GM23248 (cell line): Measurements from ENCODE around the gene GPR65. TPM values are rescaled to one million over a fixed set of nuclear protein-coding genes. Genes with fewer than 3 reads are reported as not detected.
"Not testable (repeated sequence)": the region's sequence is repeated elsewhere in the genome, so short reads cannot be mapped to it uniquely, and the experiment has no call there.

ENCODE experiments used
- DNase-seq: peaks from one replicate; pipeline ENCODE4 v3.0.0-alpha.2; 2015
- H2AFZ ChIP-seq: fragments of 200-600 bp; sonication (generic); 2 replicates; pipeline ENCODE4 v1.6.1; 2016; ENCODE audit warnings: antibody characterized with exemption
- H3F3A ChIP-seq: fragments of 200-600 bp; sonication (generic); 2 replicates; pipeline ENCODE4 v1.6.1; 2016; ENCODE audit warnings: mild to moderate bottlenecking, antibody characterized with exemption, mixed run types; ENCODE audit not compliant: insufficient read depth
- H3K27ac ChIP-seq: fragments of 200-600 bp; sonication (generic); 2 replicates; pipeline ENCODE4 v1.5.1; 2016; ENCODE audit warnings: mild to moderate bottlenecking
- H3K27me3 ChIP-seq: fragments of 200-600 bp; sonication (generic); replicated peaks from 2 replicates; pipeline ENCODE4 v1.6.1; 2016; ENCODE audit warnings: mild to moderate bottlenecking; ENCODE audit not compliant: insufficient read depth
- H3K36me3 ChIP-seq: fragments of 200-600 bp; sonication (generic); 2 replicates; pipeline ENCODE4 v1.6.1; 2016; ENCODE audit warnings: low read depth, mild to moderate bottlenecking
- H3K4me1 ChIP-seq: fragments of 200-600 bp; sonication (generic); 2 replicates; pipeline ENCODE4 v1.6.1; 2016; ENCODE audit warnings: mild to moderate bottlenecking; ENCODE audit not compliant: insufficient read depth
- H3K4me2 ChIP-seq: fragments of 200-600 bp; sonication (generic); one replicate; pipeline ENCODE4 v1.6.1; 2016; ENCODE audit warnings: mild to moderate bottlenecking; ENCODE audit not compliant: unreplicated experiment
- H3K4me3 ChIP-seq: fragments of 200-600 bp; sonication (generic); 2 replicates; pipeline ENCODE4 v1.5.1; 2016; ENCODE audit warnings: mild to moderate bottlenecking
- H3K79me2 ChIP-seq: fragments of 200-600 bp; sonication (generic); 2 replicates; pipeline ENCODE4 v1.6.1; 2016; ENCODE audit warnings: mild to moderate bottlenecking; ENCODE audit not compliant: insufficient read depth
- H3K9ac ChIP-seq: fragments of 200-600 bp; sonication (generic); 2 replicates; pipeline ENCODE4 v1.6.1; 2016; ENCODE audit warnings: mild to moderate bottlenecking
- H3K9me2 ChIP-seq: fragments of 200-600 bp; sonication (generic); 2 replicates; pipeline ENCODE4 v1.6.1; 2016; ENCODE audit warnings: mixed run types, mild to moderate bottlenecking, moderate library complexity; ENCODE audit not compliant: insufficient read depth
- H3K9me3 ChIP-seq: fragments of 200-600 bp; sonication (generic); one replicate; pipeline ENCODE4 v1.6.1; 2017; ENCODE audit warnings: low read depth
- H4K20me1 ChIP-seq: fragments of 200-600 bp; sonication (generic); 2 replicates; pipeline ENCODE4 v1.6.0; 2016; ENCODE audit not compliant: insufficient read depth
- EZH2 ChIP-seq: fragments of 200-600 bp; sonication (generic); IDR thresholded peaks from 2 replicates; pipeline ENCODE4 v1.6.1; 2018; ENCODE audit warnings: antibody characterized with exemption, mild to moderate bottlenecking; ENCODE audit not compliant: insufficient read depth, poor library complexity, severe bottlenecking
- EZH2phosphoT487 ChIP-seq: fragments of 200-600 bp; sonication (generic); IDR thresholded peaks from 2 replicates; pipeline ENCODE4 v1.6.1; 2018; ENCODE audit warnings: antibody characterized with exemption, moderate library complexity, mild to moderate bottlenecking, low read depth; ENCODE audit not compliant: insufficient read depth
- WGBS, 2 experiments: methylation state at CpG; one replicate each; pipeline ENCODE4 v1.1.6; 2015 to 2017; ENCODE audit warnings: low lambda C conversion rate in 2 of 2, low coverage in 1 of 2; ENCODE audit errors: missing lambda C conversion rate in 2 of 2; 5-methylcytosine and 5-hydroxymethylcytosine counted together
- in situ Hi-C: fragments of 300-500 bp; cut with MboI; formaldehyde crosslinking; loops from 2 replicates; pipeline ENCODE4 v1.15.0; 2020
- polyA plus RNA-seq: library from polyadenylated mRNA; unstranded; fragments of >200 nt; fragmentation: Nextera tagmentation; extraction: Ambion mirVana; gene quantifications from 2 replicates; pipeline ENCODE4 v1.2.1, GENCODE V29; 2016
- total RNA-seq: library from RNA; depleted of rRNA; stranded (reverse); fragments of >200 nt; shearing (Covaris generic); gene quantifications from 2 replicates; pipeline ENCODE4 v1.2.3, GENCODE V29; 2014

Gene GPR65
- total and polyA plus RNA-seq, 2 experiments from 2014 or later = 0.06 to 0.22 TPM

GRCh38 chr14:88016768-88017167, 11.8 kb downstream of the GPR65 start:
- Histone ChIP-seq H3K27ac (no peak overlapping the region), H3K9ac (no peak overlapping the region), H3K9me3 (no peaks in the 10 kb centered on the region), H3K9me2 (no peaks in the 10 kb centered on the region), H3K4me1 (peaks cover 3% of the 10 kb centered on the region; the same call in 1 of the 2 replicates), H3K4me3 (no peak overlapping the region), H3K36me3 (no peaks in the 10 kb centered on the region), H2AFZ (no peak overlapping the region), H3F3A (no peaks in the 10 kb centered on the region), H3K27me3 (no peaks in the 10 kb centered on the region), H4K20me1 (no peaks in the 10 kb centered on the region), H3K79me2 (no peaks in the 10 kb centered on the region), H3K4me2 (no peak overlapping the region)
- no peak for TF ChIP-seq EZH2phosphoT487
- TF ChIP-seq EZH2 = no peak
- DNase-seq = no peak
- in situ Hi-C loops = loop anchor here (25.0 kb wide), 1 partner anchor 546 kb away; the partner anchor contains the start of genes PTPN21 and ZC3H14
- WGBS, 2 experiments = 85 to 91% methylated on average over 2 of the region's 2 CpGs

GRCh38 chr14:88017535-88017934, 12.6 kb downstream of the GPR65 start:
- H4K20me1 ChIP-seq = no peaks in the 10 kb centered on the region
- no peak for TF ChIP-seq EZH2phosphoT487
- no peak for TF ChIP-seq EZH2
- no peaks in the 10 kb centered on the region for H3F3A ChIP-seq
- H3K9me2 ChIP-seq = no peaks in the 10 kb centered on the region
- WGBS, 2 experiments = 35 to 75% methylated on average over 2 of the region's 2 CpGs
- H3K79me2 ChIP-seq = no peaks in the 10 kb centered on the region
- H3K36me3 ChIP-seq = no peaks in the 10 kb centered on the region
- peak; percentile 2 for DNase-seq
- no peak overlapping the region for H3K4me3 ChIP-seq
- H3K4me2 ChIP-seq = no peak overlapping the region
- no peak overlapping the region for H2AFZ ChIP-seq
- H3K27ac ChIP-seq = no peak overlapping the region
- peaks cover 3% of the 10 kb centered on the region; the same call in 1 of the 2 replicates for H3K4me1 ChIP-seq
- H3K27me3 ChIP-seq = no peaks in the 10 kb centered on the region
- H3K9me3 ChIP-seq = no peaks in the 10 kb centered on the region
- in situ Hi-C loops = loop anchor here (25.0 kb wide), 1 partner anchor 545 kb away; the partner anchor contains the start of genes PTPN21 and ZC3H14
- no peak overlapping the region for H3K9ac ChIP-seq

- H3K9me2 ChIP-seq = no peaks in the 10 kb centered on the region
- H3K27ac ChIP-seq = no peak overlapping the region
- no peak for DNase-seq
- H3K4me3 ChIP-seq = no peak overlapping the region
- H3K27me3 ChIP-seq = 0 out of 2 replicates have a peak, but pooled peaks cover 7% of the 10 kb centered on the region
- H3K4me1 ChIP-seq = no peaks in the 10 kb centered on the region
- in situ Hi-C loops = loop anchor here (25.0 kb wide), 1 partner anchor 539 kb away; the partner anchor contains the start of genes PTPN21 and ZC3H14
- no peak overlapping the region for H3K4me2 ChIP-seq
- no peak for TF ChIP-seq EZH2phosphoT487
- no peak for TF ChIP-seq EZH2
- H3K9ac ChIP-seq = no peak overlapping the region
- no peaks in the 10 kb centered on the region for H3K9me3 ChIP-seq
- no peaks in the 10 kb centered on the region for H4K20me1 ChIP-seq
- no peaks in the 10 kb centered on the region for H3K36me3 ChIP-seq
- WGBS, 2 experiments = 46% methylated on average over 3 of the region's 3 CpGs
- H2AFZ ChIP-seq = no peak overlapping the region
- H3F3A ChIP-seq = no peaks in the 10 kb centered on the region
- no peaks in the 10 kb centered on the region for H3K79me2 ChIP-seq
Observed at GRCh38 chr14:88023658-88024187, 18.8 kb downstream of the GPR65 start.

- H3K4me2 ChIP-seq = not testable (repeated sequence)
- in situ Hi-C loops = loop anchor here (25.0 kb wide), 1 partner anchor 538 kb away; the partner anchor contains the start of genes PTPN21 and ZC3H14
Observed at GRCh38 chr14:88024252-88025086, 19.5 kb downstream of the GPR65 start.

More at GRCh38 chr14:88024252-88025086, 19.5 kb downstream of the GPR65 start:
- not testable (repeated sequence) for H2AFZ ChIP-seq, H3K79me2 ChIP-seq, H3K36me3 ChIP-seq, DNase-seq, H3K27ac ChIP-seq, H3K9me3 ChIP-seq, H3F3A ChIP-seq, H3K4me3 ChIP-seq, H3K4me1 ChIP-seq, H3K9me2 ChIP-seq, H3K27me3 ChIP-seq, H3K9ac ChIP-seq, H4K20me1 ChIP-seq
- WGBS, 2 experiments = 65 to 68% methylated on average over 11 of the region's 11 CpGs
